HG03039 (cell line): ENCODE data around the gene SYNC.
"Not testable (repeated sequence)": the region's sequence is repeated elsewhere in the genome, so short reads cannot be mapped to it uniquely, and the experiment has no call there.

ENCODE experiments used
- ATAC-seq: cut with Tn5 transposase; IDR thresholded peaks from one replicate; pipeline ENCODE4 v1.9.1; 2021; ENCODE audit warnings: mild to moderate bottlenecking, moderate library complexity; ENCODE audit not compliant: unreplicated experiment

SYNC gene

GRCh38 chr1:32695098-32695904 lies 7.3 kb downstream of the SYNC start:
- ATAC-seq: no peak

GRCh38 chr1:32693455-32694174 lies 9.0 kb downstream of the SYNC start:
- no peak for ATAC-seq

- no peak for ATAC-seq
These were observed 16.2 kb downstream of the SYNC start for GRCh38 chr1:32686387-32686786.

- ATAC-seq: no peak
These were observed 17.1 kb downstream of the SYNC start for GRCh38 chr1:32685498-32685897.

- no peak for ATAC-seq
These were observed 18.3 kb downstream of the SYNC start for GRCh38 chr1:32684167-32684811.

GRCh38 chr1:32683397-32683796 lies 19.2 kb downstream of the SYNC start:
- no peak for ATAC-seq

- no peak for ATAC-seq
These were observed 20.6 kb downstream of the SYNC start for GRCh38 chr1:32681999-32682398.

- no peak for ATAC-seq
These were observed 21.1 kb downstream of the SYNC start for GRCh38 chr1:32681509-32681908.

GRCh38 chr1:32680642-32681041 lies 21.9 kb downstream of the SYNC start:
- ATAC-seq: no peak

GRCh38 chr1:32679993-32680392 lies 22.6 kb downstream of the SYNC start:
- ATAC-seq: not testable (repeated sequence)

- ATAC-seq: no peak
These were observed 25.6 kb downstream of the SYNC start for GRCh38 chr1:32676945-32677344.

GRCh38 chr1:32668716-32669115 lies 33.9 kb downstream of the SYNC start:
- ATAC-seq: not testable (repeated sequence)

GRCh38 chr1:32666901-32667566 lies 35.5 kb downstream of the SYNC start:
- ATAC-seq: no peak

GRCh38 chr1:32665915-32666314 lies 36.7 kb downstream of the SYNC start:
- no peak for ATAC-seq

GRCh38 chr1:32659581-32659980 lies 43.0 kb downstream of the SYNC start:
- ATAC-seq: no peak

GRCh38 chr1:32652244-32652962 lies 50.2 kb downstream of the SYNC start:
- ATAC-seq: no peak

GRCh38 chr1:32651461-32652073 lies 51.0 kb downstream of the SYNC start:
- ATAC-seq: no peak

- ATAC-seq: peak; percentile 78
These were observed 51.7 kb downstream of the SYNC start, which contains the start of gene RBBP4 for GRCh38 chr1:32650752-32651460. RBBP4 (plus strand) TSS chr1:32651208; CDS start chr1:32651307, 99 bp downstream.

GRCh38 chr1:32650248-32650751 lies 52.3 kb downstream of the SYNC start, which contains the start of gene ZBTB8OS:
ZBTB8OS (minus strand) TSS chr1:32650550; CDS start chr1:32650529, 21 bp downstream.
- ATAC-seq: peak; percentile 52
